Measurements from ENCODE around the gene HEXIM2. TPM values are rescaled to one million over a fixed set of nuclear protein-coding genes. Genes with fewer than 3 reads are reported as not detected.

HEXIM2 gene
- total RNA-seq, 1 experiment from 2014 or later: 11.9 TPM

GRCh38 chr17:45129940-45130680, 31.6 kb upstream of the HEXIM2 start (continued):
- TF ChIP-seq, protein P1, sequence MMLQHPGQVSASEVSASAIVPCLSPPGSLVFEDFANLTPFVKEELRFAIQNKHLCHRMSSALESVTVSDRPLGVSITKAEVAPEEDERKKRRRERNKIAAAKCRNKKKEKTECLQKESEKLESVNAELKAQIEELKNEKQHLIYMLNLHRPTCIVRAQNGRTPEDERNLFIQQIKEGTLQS (CRISPR knock-in tag; conservative IDR thresholded peaks at IDR 0.05): no peak
- TF ChIP-seq GABPB1 (CRISPR knock-in tag; IDR thresholded peaks at IDR 0.05): no peak

- CTCF ChIA-PET: interaction anchor here (0.7 to 7.6 kb wide), 9 partner anchors 10 to 264 kb away, joined by 3 to 531 read pairs (median 4); partner anchors contain the start of gene HEXIM1
- no peak for DNase-seq (ENCODE audit: low spot score)
- peak overlapping the region; percentile 66 for H3K4me3 Mint-ChIP-seq
- no peak overlapping the region for H3K27ac Mint-ChIP-seq
- H3K9me3 Mint-ChIP-seq: no peaks in the 10 kb centered on the region
- H3K4me1 Mint-ChIP-seq: peaks cover 21% of the 10 kb centered on the region
- POLR2A ChIA-PET: interaction anchor here (1.0 kb wide), 1 partner anchor 17 kb away, joined by 3 read pairs; the partner anchor contains the start of gene HEXIM1
- no peaks in the 10 kb centered on the region for H3K36me3 Mint-ChIP-seq
- ATAC-seq: no peak
- TF ChIP-seq SP1 (CRISPR knock-in tag; conservative IDR thresholded peaks at IDR 0.05) (no peak), FOXJ3 (CRISPR knock-in tag; IDR thresholded peaks at IDR 0.05; ENCODE audit: borderline replicate concordance) (no peak), ZNF423 (CRISPR knock-in tag; IDR thresholded peaks at IDR 0.05) (no peak), ZNF396 (CRISPR knock-in tag; IDR thresholded peaks at IDR 0.05; ENCODE audit: borderline replicate concordance) (no peak), ATF2 (CRISPR knock-in tag; IDR thresholded peaks at IDR 0.05; ENCODE audit: borderline replicate concordance, low read depth) (no peak), SMAD3 (CRISPR knock-in tag; IDR thresholded peaks at IDR 0.05; ENCODE audit: borderline replicate concordance) (no peak), ZNF138 (CRISPR knock-in tag; conservative IDR thresholded peaks at IDR 0.05) (no peak), JAZF1 (CRISPR knock-in tag; IDR thresholded peaks at IDR 0.05) (no peak), EMX1 (CRISPR knock-in tag; IDR thresholded peaks at IDR 0.05) (no peak), GRHL2 (CRISPR knock-in tag; IDR thresholded peaks at IDR 0.05; ENCODE audit: insufficient replicate concordance, severe bottlenecking) (no peak), ZNF416 (CRISPR knock-in tag; IDR thresholded peaks at IDR 0.05) (no peak), ZBTB43 (CRISPR knock-in tag; IDR thresholded peaks at IDR 0.05) (no peak), TCF7 (CRISPR knock-in tag; IDR thresholded peaks at IDR 0.05; ENCODE audit: low read depth) (no peak), FOXK1 (CRISPR knock-in tag; IDR thresholded peaks at IDR 0.05) (no peak), MYBL2 (CRISPR knock-in tag; IDR thresholded peaks at IDR 0.05) (no peak), ARID4B (CRISPR knock-in tag; IDR thresholded peaks at IDR 0.05; ENCODE audit: borderline replicate concordance) (no peak)
- H3K27me3 Mint-ChIP-seq (ENCODE audit: low read depth): no peaks in the 10 kb centered on the region; the same call in 1 of the 2 replicates
These were observed 30.7 kb upstream of the HEXIM2 start for GRCh38 chr17:45130681-45131615.

Data from WTC11 (cell line).